Activated CD4-positive, alpha-beta memory T cell treated with anti-CD3 and anti-CD28 coated beads, Interleukin-2, amount 10 ng/mL, durations not matched to agents 7 days and 5 days (primary cell): ENCODE measurements around the gene UNC119. TPM values are rescaled to one million over a fixed set of nuclear protein-coding genes. Genes with fewer than 3 reads are reported as not detected.

Experiments
- CTCF ChIA-PET: fragments of 350-600 bp; sonication (Branson Sonifier 250); formaldehyde crosslinking; loops from one replicate; lab custom pipeline; 2021; ENCODE audit warnings: antibody characterized with exemption, inconsistent platforms; lab: Charles Lee
- POLR2A ChIA-PET: fragments of 350-600 bp; sonication (Branson Sonifier 250); formaldehyde crosslinking; loops from one replicate; lab custom pipeline; 2021; ENCODE audit warnings: antibody characterized with exemption; lab: Charles Lee
- DNase-seq: peaks from one replicate; pipeline ENCODE4 v3.0.0-alpha.2; 2020
- H3K27ac Mint-ChIP-seq: one replicate; pipeline ENCODE4 v1.8.0; 2021; ENCODE audit warnings: mild to moderate bottlenecking, mixed read lengths
- H3K27me3 Mint-ChIP-seq: one replicate; pipeline ENCODE4 v1.8.0; 2021; ENCODE audit warnings: mixed read lengths
- H3K36me3 Mint-ChIP-seq: one replicate; pipeline ENCODE4 v1.8.0; 2021; ENCODE audit warnings: low read depth, mixed read lengths
- H3K4me1 Mint-ChIP-seq: one replicate; pipeline ENCODE4 v1.8.0; 2021; ENCODE audit warnings: mixed read lengths
- H3K4me3 Mint-ChIP-seq: one replicate; pipeline ENCODE4 v1.8.0; 2021; ENCODE audit warnings: mild to moderate bottlenecking, mixed read lengths
- H3K9me3 Mint-ChIP-seq: one replicate; pipeline ENCODE4 v1.8.0; 2021; ENCODE audit warnings: mixed read lengths
- total RNA-seq, 2 experiments: library from RNA; stranded (reverse); gene quantifications; one replicate each; pipeline ENCODE4 v1.2.3, GENCODE V29; 2021

UNC119 gene
- total RNA-seq, 2 experiments from 2014 or later, result 46.2 to 61.1 TPM

DNA sequence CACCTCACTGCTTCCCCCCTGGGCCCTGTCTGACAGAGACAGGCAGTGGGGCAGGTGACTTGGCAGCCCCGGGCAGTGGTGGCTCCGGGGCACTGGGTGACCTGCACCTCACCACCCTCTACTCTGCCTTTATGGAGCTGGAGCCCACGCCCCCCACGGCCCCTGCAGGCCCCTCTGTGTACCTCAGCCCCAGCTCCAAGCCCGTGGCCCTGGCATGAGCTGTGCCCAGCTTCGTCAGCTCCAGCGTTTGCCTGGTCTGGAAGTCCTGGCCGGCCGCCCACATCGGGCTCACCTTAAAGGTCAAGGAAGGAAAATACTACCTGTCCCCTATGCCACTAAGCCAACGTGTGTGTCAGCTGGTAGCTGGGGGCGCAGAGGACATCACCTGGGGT lies 15.2 kb downstream of the UNC119 start:
- POLR2A ChIA-PET, result no interaction called here

DNA sequence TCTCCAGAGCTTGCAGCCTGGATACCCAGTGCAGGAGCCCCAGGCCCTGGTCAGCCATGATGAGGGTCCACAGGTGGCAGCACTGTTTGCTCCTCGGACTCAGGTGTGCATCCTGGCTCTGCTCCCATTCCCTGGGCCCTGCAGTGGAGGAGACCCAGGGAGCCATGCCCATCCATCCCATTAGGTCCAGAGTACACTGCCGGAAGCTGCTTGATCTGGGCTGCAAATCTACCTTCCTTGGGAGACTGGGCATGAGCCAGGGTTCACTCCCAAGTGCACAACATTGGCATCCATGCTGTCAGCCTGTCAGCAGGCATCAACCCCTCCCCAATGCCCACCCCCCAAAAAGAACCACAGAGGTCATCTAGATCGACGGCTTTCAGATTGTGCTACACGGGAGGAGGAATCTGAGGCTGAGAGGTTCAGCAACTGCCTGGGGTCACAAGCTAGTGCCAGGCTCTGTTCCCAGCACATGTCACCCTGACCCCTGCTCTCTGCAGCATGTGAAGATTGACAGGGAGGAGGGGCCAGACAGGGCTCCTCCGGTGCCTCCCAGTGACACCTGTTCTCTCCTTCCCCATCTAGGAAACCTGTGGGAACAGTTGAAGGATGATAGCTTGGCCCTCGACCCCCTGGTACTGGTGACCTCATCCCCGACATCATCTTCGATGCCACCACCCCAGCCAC lies 15.7 kb downstream of the UNC119 start:
- H3K36me3 Mint-ChIP-seq, result no peaks in the 10 kb centered on the region
- no peak overlapping the region for H3K27ac Mint-ChIP-seq
- DNase-seq, result no peak
- no peaks in the 10 kb centered on the region for H3K9me3 Mint-ChIP-seq
- no peaks in the 10 kb centered on the region for H3K4me1 Mint-ChIP-seq
- ChIA-PET CTCF (interaction anchor here (0.8 to 2.2 kb wide), 4 partner anchors 10 to 107 kb away, joined by 3 to 8 read pairs (median 4); no protein-coding TSS in a partner anchor), POLR2A (no interaction called here)
- no peak overlapping the region for H3K4me3 Mint-ChIP-seq
- H3K27me3 Mint-ChIP-seq, result peaks cover 2% of the 10 kb centered on the region

More for the DNA sequence above, 15.2 kb downstream of the UNC119 start:
- CTCF ChIA-PET, result interaction anchor here (1.0 to 2.2 kb wide), 3 partner anchors 11 to 120 kb away, joined by 4 to 8 read pairs (median 4); no protein-coding TSS in a partner anchor
- DNase-seq, result no peak
- H3K4me1 Mint-ChIP-seq, result no peaks in the 10 kb centered on the region
- no peaks in the 10 kb centered on the region for H3K27me3 Mint-ChIP-seq
- no peaks in the 10 kb centered on the region for H3K36me3 Mint-ChIP-seq
- no peak overlapping the region for H3K27ac Mint-ChIP-seq
- H3K4me3 Mint-ChIP-seq, result no peak overlapping the region
- no peaks in the 10 kb centered on the region for H3K9me3 Mint-ChIP-seq

DNA sequence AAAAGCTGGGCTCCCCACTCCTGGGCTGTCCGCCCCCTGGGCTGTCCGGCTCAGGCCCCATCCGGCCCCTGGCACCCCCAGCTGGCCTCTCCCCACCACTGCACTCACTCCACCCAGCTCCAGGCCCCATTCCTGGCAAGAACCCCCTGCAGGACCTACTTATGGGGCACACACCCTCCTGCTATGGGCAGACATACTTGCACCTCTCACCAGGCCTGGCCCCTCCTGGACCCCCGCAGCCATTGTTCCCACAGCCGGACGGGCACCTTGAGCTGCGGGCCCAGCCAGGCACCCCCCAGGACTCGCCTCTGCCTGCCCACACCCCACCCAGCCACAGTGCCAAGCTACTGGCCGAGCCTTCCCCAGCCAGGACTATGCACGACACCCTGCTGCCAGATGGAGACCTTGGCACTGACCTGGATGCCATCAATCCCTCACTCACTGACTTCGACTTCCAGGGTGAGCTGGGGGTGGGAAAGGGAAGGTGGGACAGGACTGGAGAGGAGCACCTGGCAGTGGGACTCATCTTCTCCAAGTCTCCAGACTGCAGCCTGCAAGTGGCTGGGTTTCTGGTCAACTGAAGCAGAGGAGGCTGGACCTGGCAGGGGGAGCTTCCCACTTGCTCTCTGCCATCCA lies 17.6 kb downstream of the UNC119 start:
- Mint-ChIP-seq H3K4me3 (no peak overlapping the region), H3K27ac (no peak overlapping the region), H3K4me1 (no peaks in the 10 kb centered on the region), H3K36me3 (no peaks in the 10 kb centered on the region), H3K27me3 (peaks cover 2% of the 10 kb centered on the region), H3K9me3 (no peaks in the 10 kb centered on the region)
- POLR2A ChIA-PET, result no interaction called here
- CTCF ChIA-PET, result interaction anchor here (1.2 kb wide), 1 partner anchor 40 kb away, joined by 3 read pairs; no protein-coding TSS in a partner anchor
- no peak for DNase-seq

DNA sequence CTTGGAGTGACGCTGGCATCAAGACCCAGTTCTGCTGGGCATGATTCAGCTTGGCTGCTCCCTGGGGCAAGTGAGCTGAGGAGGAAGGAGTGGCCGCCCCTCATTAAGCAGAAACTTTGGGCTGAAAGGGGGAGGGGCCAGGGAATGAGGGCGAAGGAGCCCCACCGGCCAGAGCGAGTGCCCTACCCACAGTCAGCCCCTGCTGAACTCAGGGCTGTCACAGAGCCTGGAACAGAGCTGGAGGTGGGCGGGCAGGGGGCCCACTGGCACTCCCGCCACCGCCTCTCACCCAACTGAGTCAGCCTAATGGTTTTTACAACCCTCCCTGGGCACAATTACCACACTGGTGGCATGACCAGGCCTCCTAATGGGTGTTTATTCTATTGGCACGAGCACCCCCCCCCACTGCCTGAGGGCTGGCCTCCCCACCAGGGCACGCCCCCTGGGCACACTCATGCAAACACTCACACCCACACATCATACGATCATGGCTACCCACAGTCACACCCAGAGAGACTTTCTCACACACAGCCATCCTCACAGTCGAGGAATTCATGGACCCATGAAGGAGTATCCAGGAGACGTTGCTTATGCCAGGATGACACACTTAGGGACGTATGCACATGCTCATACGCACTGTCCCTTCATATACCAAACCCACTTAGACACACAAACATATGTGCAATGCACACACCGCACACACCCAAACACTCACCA lies 19.2 kb downstream of the UNC119 start:
- H3K27me3 Mint-ChIP-seq, result peaks cover 2% of the 10 kb centered on the region
- H3K9me3 Mint-ChIP-seq, result no peaks in the 10 kb centered on the region
- no peak for DNase-seq
- H3K4me1 Mint-ChIP-seq, result no peaks in the 10 kb centered on the region
- ChIA-PET CTCF (no interaction called here), POLR2A (no interaction called here)
- H3K27ac Mint-ChIP-seq, result no peak overlapping the region
- no peak overlapping the region for H3K4me3 Mint-ChIP-seq
- no peaks in the 10 kb centered on the region for H3K36me3 Mint-ChIP-seq

DNA sequence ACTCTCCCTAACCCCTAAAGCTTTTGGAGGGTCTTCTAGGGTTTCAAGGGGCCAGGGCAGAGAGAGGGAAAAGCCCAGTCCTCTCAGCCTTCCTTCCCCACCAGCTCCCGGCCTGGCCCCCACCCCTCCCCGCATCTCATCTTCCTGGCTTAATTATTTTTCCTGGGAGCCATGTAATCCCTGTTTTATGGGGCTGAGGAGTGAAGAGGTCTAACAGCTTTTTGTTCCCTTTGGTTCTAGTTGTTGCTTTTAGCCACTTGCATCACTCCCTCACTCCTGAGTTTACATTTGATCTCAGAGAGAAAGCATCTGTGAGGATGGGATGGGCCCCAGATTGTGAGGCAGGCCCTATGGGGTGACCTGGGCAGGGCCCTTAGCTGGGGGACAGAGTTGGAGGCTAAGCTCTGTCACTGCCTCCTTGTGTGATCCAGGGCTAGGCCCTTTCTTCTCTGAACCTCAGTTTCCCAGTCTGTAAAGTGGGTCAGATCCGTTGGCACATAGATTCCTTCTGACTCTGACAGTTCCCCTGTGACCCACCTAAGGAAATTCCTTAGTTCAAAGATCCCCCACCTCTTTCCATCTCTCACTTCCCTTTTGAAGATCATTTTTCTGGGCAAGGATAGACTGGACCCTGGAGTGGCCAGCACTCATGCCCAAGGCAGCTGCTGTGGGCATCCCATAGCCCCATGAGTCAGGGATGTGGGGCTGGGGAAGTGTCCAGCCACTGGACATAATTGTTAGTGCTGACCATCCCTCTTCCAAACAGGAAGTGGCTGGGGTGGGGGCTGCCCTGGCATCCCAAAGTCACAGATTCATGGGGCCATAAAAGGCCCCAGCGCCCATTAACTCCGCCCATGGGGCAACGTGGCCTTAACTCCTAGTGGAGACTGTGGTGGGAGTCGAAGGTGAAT lies 20.1 kb downstream of the UNC119 start:
- Mint-ChIP-seq H3K27me3 (peaks cover 2% of the 10 kb centered on the region), H3K9me3 (no peaks in the 10 kb centered on the region), H3K4me3 (no peak overlapping the region), H3K27ac (no peak overlapping the region), H3K36me3 (no peaks in the 10 kb centered on the region), H3K4me1 (no peaks in the 10 kb centered on the region)
- CTCF ChIA-PET, result no interaction called here
- POLR2A ChIA-PET, result no interaction called here
- no peak for DNase-seq

DNA sequence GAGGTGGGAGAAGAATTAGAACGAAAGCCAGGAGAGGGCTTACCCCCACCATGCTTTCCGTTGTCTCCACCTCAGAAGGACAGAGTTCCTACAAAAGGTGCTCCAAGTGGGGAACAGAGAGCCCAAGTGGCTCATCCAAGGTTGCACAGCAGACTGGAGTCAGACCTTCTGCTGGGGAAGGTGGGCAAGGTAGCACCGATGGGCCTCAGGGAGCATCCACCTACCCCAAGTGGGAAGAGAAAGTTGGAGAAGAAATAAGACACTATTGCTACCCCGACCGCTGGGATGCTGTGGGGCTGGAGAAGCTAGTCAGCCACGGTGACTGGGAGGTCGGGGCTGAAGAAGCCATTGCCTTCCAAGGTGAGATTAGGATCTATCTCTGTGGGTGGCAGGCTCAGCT lies 21.5 kb downstream of the UNC119 start:
- no peaks in the 10 kb centered on the region for H3K36me3 Mint-ChIP-seq
- ChIA-PET POLR2A (no interaction called here), CTCF (interaction anchor here (1.1 kb wide), 1 partner anchor 9 kb away, joined by 3 read pairs; no protein-coding TSS in a partner anchor)

DNA sequence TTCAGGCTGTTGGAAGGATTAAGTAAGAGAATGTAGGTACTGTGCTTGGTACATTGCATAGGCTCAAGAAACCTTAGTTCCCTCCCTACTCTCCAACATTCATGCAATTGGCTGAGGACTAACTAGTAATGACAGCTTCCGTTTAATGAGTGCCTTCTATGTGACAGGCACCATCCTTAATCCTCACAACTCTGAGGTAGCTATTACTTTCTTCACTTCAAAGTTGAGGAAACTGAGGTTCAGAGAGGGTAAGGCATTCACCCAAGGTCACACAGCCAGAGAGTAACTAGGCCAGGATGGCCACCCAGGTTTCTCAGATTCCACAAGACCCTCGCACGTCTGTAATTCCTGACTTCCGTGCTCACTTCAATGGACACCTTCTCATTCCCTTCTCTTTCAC lies 22.2 kb downstream of the UNC119 start:
- H3K27me3 Mint-ChIP-seq, result peaks cover 2% of the 10 kb centered on the region
- ChIA-PET CTCF (interaction anchor here (1.1 kb wide), 1 partner anchor 10 kb away, joined by 3 read pairs; no protein-coding TSS in a partner anchor), POLR2A (no interaction called here)
- H3K4me1 Mint-ChIP-seq, result no peaks in the 10 kb centered on the region
- H3K4me3 Mint-ChIP-seq, result no peak overlapping the region
- H3K27ac Mint-ChIP-seq, result no peak overlapping the region
- H3K36me3 Mint-ChIP-seq, result no peaks in the 10 kb centered on the region
- H3K9me3 Mint-ChIP-seq, result no peaks in the 10 kb centered on the region
- DNase-seq, result no peak

More for the DNA sequence above, 21.5 kb downstream of the UNC119 start:
- H3K27ac Mint-ChIP-seq, result no peak overlapping the region
- no peaks in the 10 kb centered on the region for H3K4me1 Mint-ChIP-seq
- no peak overlapping the region for H3K4me3 Mint-ChIP-seq
- peaks cover 2% of the 10 kb centered on the region for H3K27me3 Mint-ChIP-seq
- DNase-seq, result no peak
- H3K9me3 Mint-ChIP-seq, result no peaks in the 10 kb centered on the region

DNA sequence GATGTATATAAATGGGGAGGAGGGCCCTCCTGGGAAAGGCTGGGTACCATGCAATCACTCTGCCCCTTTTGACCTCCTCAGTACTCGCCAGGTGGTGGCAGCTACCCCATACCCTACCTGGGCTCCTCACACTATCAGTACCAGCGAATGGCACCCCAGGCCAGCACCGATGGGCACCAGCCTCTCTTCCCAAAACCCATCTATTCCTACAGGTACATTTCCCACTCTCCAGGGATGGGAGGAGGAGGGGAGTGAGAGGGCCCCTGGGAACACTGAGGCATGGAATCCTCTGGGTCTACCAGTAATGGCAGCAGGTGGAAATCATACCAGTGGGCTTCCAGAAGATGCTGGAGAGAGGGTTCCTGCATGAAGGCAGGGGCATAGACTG lies 23.4 kb downstream of the UNC119 start:
- Mint-ChIP-seq H3K27me3 (peaks cover 2% of the 10 kb centered on the region), H3K4me1 (no peaks in the 10 kb centered on the region), H3K36me3 (no peaks in the 10 kb centered on the region), H3K9me3 (no peaks in the 10 kb centered on the region), H3K27ac (no peak overlapping the region), H3K4me3 (no peak overlapping the region)
- POLR2A ChIA-PET, result no interaction called here
- CTCF ChIA-PET, result interaction anchor here (1.1 kb wide), 1 partner anchor 12 kb away, joined by 3 read pairs; no protein-coding TSS in a partner anchor
- DNase-seq, result no peak

DNA sequence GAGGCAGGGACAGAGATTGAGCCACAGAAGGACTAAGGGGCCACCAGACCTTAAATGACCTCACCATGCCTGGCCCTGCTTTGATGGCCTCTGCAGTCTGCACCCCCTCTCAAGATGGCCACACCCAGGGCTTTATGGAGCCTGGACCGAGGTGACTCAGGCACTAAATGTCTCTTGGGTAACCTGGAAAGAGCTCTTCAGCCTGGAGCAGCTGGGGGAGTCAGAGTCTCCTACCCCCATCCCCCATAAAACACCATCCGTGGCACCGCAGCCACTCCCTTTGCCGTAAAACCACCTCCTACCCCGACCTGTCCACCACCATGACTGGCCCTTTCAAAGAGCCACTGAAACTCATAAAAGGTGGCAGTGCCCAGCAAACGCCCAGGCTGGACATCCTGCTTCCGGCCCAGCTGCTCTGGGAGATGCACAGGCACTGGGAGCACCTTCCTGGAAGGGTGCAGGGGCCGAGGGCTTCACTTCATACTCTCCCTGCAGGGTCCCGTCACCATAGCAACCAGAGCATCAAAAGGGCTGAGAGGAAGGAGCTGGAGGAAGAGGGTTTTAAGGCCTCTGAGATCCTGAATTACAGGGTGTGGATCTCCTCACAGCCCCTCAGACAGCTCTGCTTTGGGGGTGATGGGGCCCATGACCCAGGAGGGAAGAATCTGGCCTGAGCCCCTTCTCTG lies 24.0 kb downstream of the UNC119 start:
- CTCF ChIA-PET, result interaction anchor here (1.1 kb wide), 1 partner anchor 12 kb away, joined by 3 read pairs; no protein-coding TSS in a partner anchor
- no peak for DNase-seq
- Mint-ChIP-seq H3K4me3 (no peak overlapping the region), H3K27me3 (peaks cover 2% of the 10 kb centered on the region), H3K27ac (no peak overlapping the region), H3K4me1 (no peaks in the 10 kb centered on the region), H3K36me3 (no peaks in the 10 kb centered on the region), H3K9me3 (no peaks in the 10 kb centered on the region)
- POLR2A ChIA-PET, result no interaction called here

DNA sequence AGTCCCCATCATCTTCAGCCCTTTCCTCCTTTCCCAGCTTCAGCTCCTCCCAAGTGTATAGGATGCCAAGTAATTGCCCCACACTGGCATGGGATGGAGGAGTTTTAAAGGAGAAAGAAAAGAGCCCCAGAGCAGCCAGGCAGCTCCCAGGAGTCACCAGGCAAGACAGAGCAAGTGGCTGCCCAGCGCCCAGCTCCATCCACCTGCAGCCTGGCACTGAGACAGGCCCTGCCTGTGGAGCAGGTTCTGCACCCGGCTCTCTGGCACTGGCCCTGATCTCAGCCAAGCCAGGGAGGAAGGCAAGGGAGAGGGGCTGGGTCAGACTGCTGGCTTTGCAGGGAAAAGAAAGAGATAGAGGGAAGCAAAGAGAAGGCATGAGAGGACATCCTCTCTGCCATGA lies 24.6 kb downstream of the UNC119 start:
- H3K36me3 Mint-ChIP-seq, result no peaks in the 10 kb centered on the region
- no peak for DNase-seq
- H3K27ac Mint-ChIP-seq, result no peak overlapping the region
- ChIA-PET POLR2A (no interaction called here), CTCF (interaction anchor here (1.1 kb wide), 1 partner anchor 13 kb away, joined by 3 read pairs; no protein-coding TSS in a partner anchor)
- H3K27me3 Mint-ChIP-seq, result peaks cover 2% of the 10 kb centered on the region
- no peaks in the 10 kb centered on the region for H3K9me3 Mint-ChIP-seq
- H3K4me3 Mint-ChIP-seq, result no peak overlapping the region
- H3K4me1 Mint-ChIP-seq, result no peaks in the 10 kb centered on the region

DNA sequence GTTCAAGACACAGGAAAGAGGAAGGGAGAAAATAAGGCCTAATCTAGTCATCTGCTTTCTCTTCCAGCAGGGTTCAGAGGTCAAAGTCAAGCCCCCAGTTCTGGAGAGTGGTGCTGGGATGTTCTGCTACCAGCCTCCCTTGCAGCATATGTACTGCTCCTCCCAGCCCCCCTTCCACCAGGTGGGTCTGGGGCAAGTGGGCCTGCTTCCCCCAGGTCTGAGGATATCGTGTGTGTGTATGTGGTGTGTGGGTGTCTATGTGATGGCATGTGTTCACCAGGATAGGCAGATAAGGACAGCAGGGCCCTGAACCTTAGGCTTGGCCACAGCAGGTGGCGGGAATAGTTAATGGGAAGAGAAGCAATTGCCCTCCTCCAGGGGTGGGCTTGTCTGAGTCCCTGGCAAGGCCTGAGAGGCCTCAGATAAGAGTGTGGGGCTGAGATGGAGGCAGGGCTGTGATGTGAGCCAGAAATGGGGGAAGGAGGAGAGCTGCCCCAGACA lies 25.2 kb downstream of the UNC119 start:
- H3K4me3 Mint-ChIP-seq, result no peak overlapping the region
- no peak for DNase-seq
- no peaks in the 10 kb centered on the region for H3K9me3 Mint-ChIP-seq
- peaks cover 2% of the 10 kb centered on the region for H3K27me3 Mint-ChIP-seq
- CTCF ChIA-PET, result no interaction called here
- no peak overlapping the region for H3K27ac Mint-ChIP-seq
- H3K36me3 Mint-ChIP-seq, result no peaks in the 10 kb centered on the region
- no peaks in the 10 kb centered on the region for H3K4me1 Mint-ChIP-seq
- POLR2A ChIA-PET, result no interaction called here

DNA sequence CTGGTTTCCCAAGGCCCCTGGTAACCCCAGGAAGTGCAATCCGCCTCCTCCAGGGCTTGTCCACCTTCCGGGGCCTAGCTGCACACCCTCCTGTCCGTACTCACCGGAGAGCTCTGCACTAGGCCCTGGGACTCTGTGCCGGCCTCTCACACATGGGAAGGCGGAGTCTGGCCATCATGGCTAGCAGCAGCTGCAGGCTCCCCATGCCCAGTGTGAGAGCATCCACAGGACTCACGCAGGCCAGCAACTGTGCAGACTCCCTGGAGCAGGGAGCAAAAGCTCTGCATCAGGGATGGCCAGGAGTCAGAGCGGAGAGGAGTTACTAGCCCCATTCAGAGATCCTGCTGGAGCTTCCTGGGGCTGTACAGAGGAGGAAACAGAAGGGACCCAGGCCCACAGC lies 26.0 kb downstream of the UNC119 start:
- Mint-ChIP-seq H3K27me3 (no peaks in the 10 kb centered on the region), H3K9me3 (no peaks in the 10 kb centered on the region), H3K4me1 (no peaks in the 10 kb centered on the region), H3K36me3 (no peaks in the 10 kb centered on the region), H3K27ac (no peak overlapping the region), H3K4me3 (no peak overlapping the region)
- no peak for DNase-seq
- ChIA-PET POLR2A (no interaction called here), CTCF (no interaction called here)
